Caco-2 (cell line): ENCODE data around the gene RFTN1. TPM values are rescaled to one million over a fixed set of nuclear protein-coding genes. Genes with fewer than 3 reads are reported as not detected.

Source experiments
- BruUV-seq: library from RNA; stranded (reverse); fragments of 400-500 nt; replicated peaks from 2 replicates; lab custom pipeline; 2021; lab: Mats Ljungman, UMichigan
- CTCF ChIA-PET: fragments of 300-600 bp; sonication (Branson Sonifier 250); formaldehyde crosslinking; loops from one replicate; lab custom pipeline; 2022; ENCODE audit warnings: antibody characterized with exemption; lab: Charles Lee
- POLR2A ChIA-PET: fragments of 300-600 bp; sonication (Branson Sonifier 250); formaldehyde crosslinking; loops from one replicate; lab custom pipeline; 2022; ENCODE audit warnings: antibody characterized with exemption; lab: Charles Lee
- DNase-seq, 2 experiments: peaks; one replicate each; pipeline versions ENCODE4 v3.0.0 to v3.0.0-alpha.2; 2020 to 2022
- H3K27me3 ChIP-seq: replicated peaks from 2 replicates; pipeline ENCODE4 v1.6.0; 2011; ENCODE audit warnings: low read length; ENCODE audit not compliant: control insufficient read depth, insufficient read depth
- H3K36me3 ChIP-seq: 2 replicates; pipeline ENCODE4 v1.5.1; 2011; ENCODE audit warnings: low read length; ENCODE audit not compliant: control insufficient read depth, insufficient read depth
- H3K4me1 ChIP-seq: fragments of 250-450 bp; sonication (Bioruptor Pico); 2 replicates; pipeline ENCODE4 v1.5.1; 2020; ENCODE audit warnings: mild to moderate bottlenecking
- H3K4me3 ChIP-seq: 2 replicates; pipeline ENCODE4 v1.5.1; 2011; ENCODE audit warnings: low read depth, mild to moderate bottlenecking, control low read depth, low read length
- H3K9me3 ChIP-seq: fragments of 250-450 bp; sonication (Bioruptor Pico); 2 replicates; pipeline ENCODE4 v1.5.1; 2020; ENCODE audit warnings: mild to moderate bottlenecking, moderate library complexity
- H3K27ac Mint-ChIP-seq: one replicate; pipeline ENCODE4 v1.8.0; 2022; ENCODE audit warnings: mixed read lengths; ENCODE audit not compliant: unreplicated experiment
- H3K27me3 Mint-ChIP-seq: one replicate; pipeline ENCODE4 v1.8.0; 2022; ENCODE audit warnings: mixed read lengths; ENCODE audit not compliant: insufficient read depth, unreplicated experiment
- H3K36me3 Mint-ChIP-seq: one replicate; pipeline ENCODE4 v1.8.0; 2022; ENCODE audit warnings: mild to moderate bottlenecking, mixed read lengths; ENCODE audit not compliant: insufficient read depth, unreplicated experiment
- H3K4me1 Mint-ChIP-seq: one replicate; pipeline ENCODE4 v1.8.0; 2022; ENCODE audit warnings: low read depth, mixed read lengths; ENCODE audit not compliant: unreplicated experiment
- H3K4me3 Mint-ChIP-seq: one replicate; pipeline ENCODE4 v1.8.0; 2022; ENCODE audit warnings: mild to moderate bottlenecking, moderate library complexity, mixed read lengths; ENCODE audit not compliant: unreplicated experiment
- H3K9me3 Mint-ChIP-seq: one replicate; pipeline ENCODE4 v1.8.0; 2022; ENCODE audit warnings: mixed read lengths; ENCODE audit not compliant: unreplicated experiment
- intact Hi-C: fragments of 100-400 bp; cut with micrococcal nuclease; formaldehyde crosslinking; loops from one replicate; pipeline ENCODE4 v1.10.0; 2022; ENCODE audit not compliant: unreplicated experiment
- total RNA-seq: library from RNA; stranded (reverse); gene quantifications from 2 replicates; pipeline ENCODE4 v1.2.3, GENCODE V29; 2022
- TF ChIP-seq, protein P1 (sequence below), 2 experiments: fragments of 200-600 bp in 1 of 2; IDR thresholded peaks; 1 replicate in 1 of 2; 2 replicates in 1 of 2; pipeline versions ENCODE4 v1.5.1 to v1.8.0; 2011 to 2022; ENCODE audit warnings: antibody characterized with exemption in 1 of 2, control low read depth in 1 of 2, inconsistent platforms in 1 of 2, low read depth in 1 of 2, low read length in 1 of 2, mild to moderate bottlenecking in 1 of 2, moderate library complexity in 1 of 2; ENCODE audit not compliant: insufficient read depth in 1 of 2, severe bottlenecking in 1 of 2, unreplicated experiment in 1 of 2

Gene RFTN1
- total RNA-seq, 1 experiment from 2014 or later = 10.2 TPM

- no peak overlapping the region for H3K27ac Mint-ChIP-seq
- H3K4me1 ChIP-seq = no peaks in the 10 kb centered on the region
- no peaks in the 10 kb centered on the region for H3K36me3 Mint-ChIP-seq
- intact Hi-C loops = no loop called here
- ChIA-PET POLR2A (no interaction called here), CTCF (no interaction called here)
- no peaks in the 10 kb centered on the region for H3K27me3 Mint-ChIP-seq
- TF ChIP-seq, protein P1, sequence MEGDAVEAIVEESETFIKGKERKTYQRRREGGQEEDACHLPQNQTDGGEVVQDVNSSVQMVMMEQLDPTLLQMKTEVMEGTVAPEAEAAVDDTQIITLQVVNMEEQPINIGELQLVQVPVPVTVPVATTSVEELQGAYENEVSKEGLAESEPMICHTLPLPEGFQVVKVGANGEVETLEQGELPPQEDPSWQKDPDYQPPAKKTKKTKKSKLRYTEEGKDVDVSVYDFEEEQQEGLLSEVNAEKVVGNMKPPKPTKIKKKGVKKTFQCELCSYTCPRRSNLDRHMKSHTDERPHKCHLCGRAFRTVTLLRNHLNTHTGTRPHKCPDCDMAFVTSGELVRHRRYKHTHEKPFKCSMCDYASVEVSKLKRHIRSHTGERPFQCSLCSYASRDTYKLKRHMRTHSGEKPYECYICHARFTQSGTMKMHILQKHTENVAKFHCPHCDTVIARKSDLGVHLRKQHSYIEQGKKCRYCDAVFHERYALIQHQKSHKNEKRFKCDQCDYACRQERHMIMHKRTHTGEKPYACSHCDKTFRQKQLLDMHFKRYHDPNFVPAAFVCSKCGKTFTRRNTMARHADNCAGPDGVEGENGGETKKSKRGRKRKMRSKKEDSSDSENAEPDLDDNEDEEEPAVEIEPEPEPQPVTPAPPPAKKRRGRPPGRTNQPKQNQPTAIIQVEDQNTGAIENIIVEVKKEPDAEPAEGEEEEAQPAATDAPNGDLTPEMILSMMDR (IDR thresholded peaks at IDR 0.05; ENCODE audit: insufficient read depth in 1 of 2, low read depth in 1 of 2, low read length in 1 of 2, severe bottlenecking in 1 of 2, unreplicated experiment in 1 of 2) = no peak
- DNase-seq = no peak
- H3K27me3 ChIP-seq = no peaks in the 10 kb centered on the region
- no peaks in the 10 kb centered on the region for H3K4me1 Mint-ChIP-seq
- no TSS peak for BruUV-seq
- no peaks in the 10 kb centered on the region for H3K9me3 Mint-ChIP-seq
- H3K4me3 ChIP-seq = no peak overlapping the region
- H3K9me3 ChIP-seq = no peaks in the 10 kb centered on the region
- no peaks in the 10 kb centered on the region for H3K36me3 ChIP-seq
- H3K4me3 Mint-ChIP-seq = no peak overlapping the region
Measured at GRCh38 chr3:16390581-16390980, 122.9 kb downstream of the RFTN1 start.

- TF ChIP-seq, protein P1 (IDR thresholded peaks at IDR 0.05; ENCODE audit: insufficient read depth in 1 of 2, low read depth in 1 of 2, low read length in 1 of 2, severe bottlenecking in 1 of 2, unreplicated experiment in 1 of 2) = no peak
- intact Hi-C loops = no loop called here
- no peaks in the 10 kb centered on the region for H3K9me3 Mint-ChIP-seq
- BruUV-seq = no TSS peak
- H3K27me3 ChIP-seq = no peaks in the 10 kb centered on the region
- H3K9me3 ChIP-seq = no peaks in the 10 kb centered on the region
- H3K36me3 ChIP-seq = no peaks in the 10 kb centered on the region
- ChIA-PET POLR2A (no interaction called here), CTCF (no interaction called here)
- no peaks in the 10 kb centered on the region for H3K27me3 Mint-ChIP-seq
- no peak for DNase-seq
- no peak overlapping the region for H3K27ac Mint-ChIP-seq
- H3K4me1 Mint-ChIP-seq = no peaks in the 10 kb centered on the region
- no peak overlapping the region for H3K4me3 Mint-ChIP-seq
- no peaks in the 10 kb centered on the region for H3K4me1 ChIP-seq
- H3K4me3 ChIP-seq = no peak overlapping the region
- no peaks in the 10 kb centered on the region for H3K36me3 Mint-ChIP-seq
Measured at GRCh38 chr3:16388850-16389441, 124.6 kb downstream of the RFTN1 start.

DNA sequence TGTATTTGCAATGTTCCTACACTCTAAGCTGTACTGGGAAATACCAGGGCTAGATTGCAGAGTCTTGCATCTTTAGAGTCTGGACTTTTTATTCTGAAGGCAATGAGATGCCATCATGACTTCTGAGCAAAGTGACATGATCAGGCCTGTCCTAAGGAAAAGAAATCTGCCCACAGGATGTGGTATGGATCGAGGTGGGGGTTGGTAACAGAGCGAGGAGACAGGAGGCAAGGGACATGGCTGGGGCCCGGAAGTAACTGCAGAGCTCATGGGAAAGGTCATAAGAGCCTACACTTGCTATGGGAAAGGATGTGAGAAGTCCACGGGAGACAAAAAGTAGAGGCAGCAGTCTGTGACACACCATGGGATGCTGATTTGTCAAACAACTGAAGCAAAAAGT lies 126.9 kb downstream of the RFTN1 start:
- Histone ChIP-seq H3K36me3 (no peaks in the 10 kb centered on the region), H3K27me3 (no peaks in the 10 kb centered on the region), H3K4me3 (no peak overlapping the region), H3K4me1 (no peaks in the 10 kb centered on the region), H3K9me3 (no peaks in the 10 kb centered on the region)
- CTCF ChIA-PET = no interaction called here
- TF ChIP-seq, protein P1 (IDR thresholded peaks at IDR 0.05; ENCODE audit: insufficient read depth in 1 of 2, low read depth in 1 of 2, low read length in 1 of 2, severe bottlenecking in 1 of 2, unreplicated experiment in 1 of 2) = no peak
- Mint-ChIP-seq H3K4me1 (peaks cover under 1% of the 10 kb centered on the region), H3K9me3 (no peaks in the 10 kb centered on the region), H3K36me3 (no peaks in the 10 kb centered on the region), H3K4me3 (no peak overlapping the region), H3K27ac (no peak overlapping the region), H3K27me3 (no peaks in the 10 kb centered on the region)
- DNase-seq = no peak
- no TSS peak for BruUV-seq
- POLR2A ChIA-PET = no interaction called here
- intact Hi-C loops = no loop called here
